Thyroid gland (tissue), 4 donors: ENCODE data around the gene HDGFL2. TPM values are rescaled to one million over a fixed set of nuclear protein-coding genes. Genes with fewer than 3 reads are reported as not detected.

ENCODE experiments used
- DNase-seq, 2 donors: peaks; one replicate each; pipeline ENCODE4 v3.0.0-alpha.2; 2019
- H3K27ac ChIP-seq, 3 donors: fragments of 200-600 bp; sonication (generic); 1 replicate in 2 of 3; 2 replicates in 1 of 3; pipeline ENCODE4 v1.5.1; 2016 to 2019; ENCODE audit warnings: mild to moderate bottlenecking in 1 of 3, moderate library complexity in 1 of 3
- H3K27me3 ChIP-seq: fragments of 200-600 bp; sonication (generic); one replicate; pipeline ENCODE4 v1.5.1; 2019
- H3K36me3 ChIP-seq, 2 donors: fragments of 200-600 bp; sonication (generic); one replicate each; pipeline ENCODE4 v1.5.1; 2016 to 2019
- H3K4me1 ChIP-seq, 2 donors: fragments of 200-600 bp; sonication (generic); one replicate each; pipeline ENCODE4 v1.5.1; 2017 to 2019
- H3K4me3 ChIP-seq, 3 donors: fragments of 200-600 bp; sonication (generic); replicated peaks in 1 of 3; 1 replicate in 2 of 3; 2 replicates in 1 of 3; pipeline ENCODE4 v1.5.1; 2016; ENCODE audit warnings: mild to moderate bottlenecking in 1 of 3
- H3K9me3 ChIP-seq: fragments of 200-600 bp; sonication (generic); one replicate; pipeline ENCODE4 v1.5.1; 2017
- POLR2A ChIP-seq, 2 donors: fragments of 450-650 bp; IDR thresholded peaks; one replicate each; pipeline ENCODE4 v1.6.1; 2017; ENCODE audit warnings: antibody characterized with exemption in 2 of 2, mild to moderate bottlenecking in 2 of 2, moderate library complexity in 1 of 2
- WGBS, 2 donors: methylation state at CpG; one replicate each; pipeline ENCODE4 v1.1.5; 2017; 5-methylcytosine and 5-hydroxymethylcytosine counted together
- intact Hi-C: fragments of 100-400 bp; cut with DNase I; formaldehyde crosslinking; loops from one replicate; pipeline ENCODE4 v1.15.1; 2023
- total RNA-seq, 4 donors: library from RNA; depleted of rRNA; stranded (reverse); fragments of >200 nt; gene quantifications; one replicate each; pipeline ENCODE4 v1.2.3, GENCODE V29; 2016
- TF ChIP-seq, protein P1 (sequence below), 6 experiments: fragments of 200-600 bp in 3 of 6; fragments of 450-650 bp in 3 of 6; sonication (generic) in 3 of 6; IDR thresholded peaks; one replicate each; pipeline ENCODE4 v1.5.1; 2016 to 2019; ENCODE audit warnings: antibody characterized with exemption in 6 of 6, mild to moderate bottlenecking in 2 of 6, inconsistent platforms in 1 of 6, moderate library complexity in 1 of 6

Gene HDGFL2
- total RNA-seq, 4 donors from 2014 or later = 26.5 to 42.3 (median 28.4) TPM

DNA sequence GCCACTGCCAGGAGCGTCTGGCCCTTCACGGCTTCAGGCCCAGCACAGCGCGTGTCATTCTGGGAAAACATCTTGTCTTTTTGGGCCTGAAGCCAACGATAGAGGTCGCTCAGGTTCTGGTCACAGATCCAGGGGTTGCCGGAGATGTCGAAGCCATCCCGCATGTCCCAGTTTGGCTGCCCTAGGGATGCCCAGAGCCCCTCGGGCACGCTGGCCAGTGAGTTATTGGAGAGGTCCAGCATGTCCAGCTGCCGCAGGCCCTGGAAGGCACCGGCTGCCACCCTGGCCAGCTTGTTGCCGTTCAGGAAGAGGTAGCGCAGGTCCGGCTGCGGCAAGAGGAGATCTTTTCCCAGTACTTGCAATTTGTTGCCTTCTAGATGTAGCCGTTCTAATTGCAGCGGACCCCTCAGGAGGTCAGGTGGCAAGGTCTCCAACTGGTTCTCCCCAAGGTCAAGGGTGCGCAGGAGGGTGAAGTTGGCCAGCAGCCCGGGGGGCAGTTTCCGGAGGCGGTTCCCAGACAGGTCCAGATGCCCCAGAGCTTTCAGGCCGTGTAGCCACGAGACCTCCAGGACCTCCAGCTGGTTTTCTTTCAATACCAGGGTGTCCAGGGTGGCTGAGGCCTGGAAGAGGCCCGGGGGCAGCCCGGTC, 66.0 kb downstream of the HDGFL2 start:
- no peaks in the 10 kb centered on the region for H3K27me3 ChIP-seq
- 73 to 78% methylated on average over 17 to 24 of the region's 27 CpGs for WGBS, 2 donors
- intact Hi-C loops = no loop called here
- no peak for DNase-seq
- H3K36me3 ChIP-seq = no peaks in the 10 kb centered on the region
- no peaks in the 10 kb centered on the region for H3K9me3 ChIP-seq
- H3K4me3 ChIP-seq = no peak overlapping the region
- H3K27ac ChIP-seq = no peak overlapping the region
- TF ChIP-seq, protein P1, sequence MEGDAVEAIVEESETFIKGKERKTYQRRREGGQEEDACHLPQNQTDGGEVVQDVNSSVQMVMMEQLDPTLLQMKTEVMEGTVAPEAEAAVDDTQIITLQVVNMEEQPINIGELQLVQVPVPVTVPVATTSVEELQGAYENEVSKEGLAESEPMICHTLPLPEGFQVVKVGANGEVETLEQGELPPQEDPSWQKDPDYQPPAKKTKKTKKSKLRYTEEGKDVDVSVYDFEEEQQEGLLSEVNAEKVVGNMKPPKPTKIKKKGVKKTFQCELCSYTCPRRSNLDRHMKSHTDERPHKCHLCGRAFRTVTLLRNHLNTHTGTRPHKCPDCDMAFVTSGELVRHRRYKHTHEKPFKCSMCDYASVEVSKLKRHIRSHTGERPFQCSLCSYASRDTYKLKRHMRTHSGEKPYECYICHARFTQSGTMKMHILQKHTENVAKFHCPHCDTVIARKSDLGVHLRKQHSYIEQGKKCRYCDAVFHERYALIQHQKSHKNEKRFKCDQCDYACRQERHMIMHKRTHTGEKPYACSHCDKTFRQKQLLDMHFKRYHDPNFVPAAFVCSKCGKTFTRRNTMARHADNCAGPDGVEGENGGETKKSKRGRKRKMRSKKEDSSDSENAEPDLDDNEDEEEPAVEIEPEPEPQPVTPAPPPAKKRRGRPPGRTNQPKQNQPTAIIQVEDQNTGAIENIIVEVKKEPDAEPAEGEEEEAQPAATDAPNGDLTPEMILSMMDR (IDR thresholded peaks at IDR 0.05) = no peak
- TF ChIP-seq POLR2A (IDR thresholded peaks at IDR 0.05) = no peak
- H3K4me1 ChIP-seq = peaks cover 8 to 9% of the 10 kb centered on the region in 2 donors

DNA sequence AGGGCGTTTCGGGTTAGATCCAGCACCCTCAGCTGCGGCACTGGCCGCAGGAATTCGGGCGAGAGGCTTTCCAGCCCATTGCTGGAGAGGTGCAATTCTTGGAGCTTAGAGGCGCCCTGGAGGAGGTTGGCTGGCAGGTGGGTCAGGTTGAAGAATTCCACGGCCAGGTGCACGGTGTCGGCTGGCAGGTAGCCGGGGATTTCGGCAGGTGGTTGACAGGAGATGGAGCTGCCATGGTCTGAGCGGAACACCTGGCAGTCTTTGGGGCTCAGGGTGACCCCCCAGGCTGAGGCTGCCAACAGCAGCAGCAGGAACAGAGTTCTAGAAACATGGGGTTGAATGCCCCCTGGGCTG, 66.5 kb downstream of the HDGFL2 start:
- DNase-seq = no peak
- Histone ChIP-seq H3K4me1 (peaks cover 8 to 9% of the 10 kb centered on the region in 2 donors), H3K4me3 (no peak overlapping the region), H3K36me3 (no peaks in the 10 kb centered on the region), H3K27me3 (no peaks in the 10 kb centered on the region), H3K9me3 (no peaks in the 10 kb centered on the region), H3K27ac (no peak overlapping the region)
- WGBS, 2 donors = 92% methylated on average over 13 of the region's 13 CpGs; no CpG with 5 or more reads in 1 of the 2 donors
- no peak for TF ChIP-seq POLR2A (IDR thresholded peaks at IDR 0.05)
- TF ChIP-seq, protein P1 (IDR thresholded peaks at IDR 0.05) = no peak
- intact Hi-C loops = no loop called here

GRCh38 chr19:4539169-4539692, 67.1 kb downstream of the HDGFL2 start:
- intact Hi-C loops = no loop called here
- Histone ChIP-seq H3K36me3 (no peaks in the 10 kb centered on the region), H3K4me3 (no peak overlapping the region), H3K9me3 (no peaks in the 10 kb centered on the region), H3K27ac (no peak overlapping the region), H3K27me3 (no peaks in the 10 kb centered on the region), H3K4me1 (peaks cover 8 to 9% of the 10 kb centered on the region in 2 donors)
- 81 to 88% methylated on average over 3 of the region's 3 CpGs for WGBS, 2 donors
- TF ChIP-seq POLR2A (IDR thresholded peaks at IDR 0.05) = no peak
- TF ChIP-seq, protein P1 (IDR thresholded peaks at IDR 0.05) = no peak
- DNase-seq = no peak

DNA sequence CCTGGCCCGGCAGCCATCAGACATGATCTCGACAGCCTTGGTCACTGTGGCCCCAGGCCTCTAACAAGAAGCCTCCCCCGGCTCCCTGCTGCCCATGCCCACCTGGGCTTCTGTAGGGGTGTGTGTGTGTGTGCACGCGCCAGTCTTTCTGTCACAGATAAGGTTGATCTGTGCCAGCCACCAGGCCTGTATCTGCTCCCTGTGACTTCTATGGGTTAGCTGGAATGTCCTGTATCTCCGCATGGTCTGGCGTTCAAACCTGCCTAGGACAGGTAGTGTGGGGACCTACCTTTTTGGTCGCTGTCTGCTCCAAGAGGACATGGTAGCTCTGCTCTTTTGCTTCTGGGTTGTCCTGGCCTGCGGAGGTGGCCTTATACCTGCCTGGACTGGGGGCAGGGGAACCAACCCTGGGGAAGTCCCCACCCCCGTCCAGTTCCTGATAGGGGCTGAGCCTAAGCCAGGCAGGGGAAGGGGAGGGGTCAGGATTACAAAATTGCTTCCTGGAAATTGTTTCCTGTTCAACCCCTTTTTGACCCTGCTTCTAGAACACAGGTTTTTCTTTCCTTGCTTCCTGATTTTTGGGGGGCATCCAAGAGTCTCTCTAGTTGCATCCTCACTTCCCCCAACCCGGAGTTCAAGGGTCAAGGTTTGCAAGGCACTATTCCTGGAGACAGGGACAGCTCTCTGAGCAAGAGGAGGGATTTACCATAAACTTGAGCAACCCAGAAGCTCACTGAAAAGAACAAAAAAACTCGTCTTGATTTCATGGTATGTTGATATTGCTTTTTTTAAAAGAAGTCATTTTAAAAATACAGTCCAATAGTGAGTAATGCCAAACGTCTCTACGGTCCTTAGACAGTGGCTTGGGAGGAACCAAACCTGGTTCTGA, 67.8 kb downstream of the HDGFL2 start, which contains the start of gene LRG1:
Gene LRG1, minus strand, starts transcription at position 344 of the 889 bp plus-strand sequence. Its CDS starts 23 bp downstream, at position 321.
- no peak within 1 kb of the TSS for H3K27ac ChIP-seq
- no peaks in the 10 kb centered on the region for H3K27me3 ChIP-seq
- no peak within 1 kb of the TSS for H3K4me3 ChIP-seq
- 47 to 62% methylated on average over 9 to 12 of the region's 14 CpGs for WGBS, 2 donors
- TF ChIP-seq, protein P1 (IDR thresholded peaks at IDR 0.05) = no peak
- no peak for TF ChIP-seq POLR2A (IDR thresholded peaks at IDR 0.05)
- peak; percentile 9 to 16 for DNase-seq
- H3K36me3 ChIP-seq = no peaks in the 10 kb centered on the region
- intact Hi-C loops = no loop called here
- H3K4me1 ChIP-seq = peaks cover 8 to 9% of the 10 kb centered on the region in 2 donors
- H3K9me3 ChIP-seq = no peaks in the 10 kb centered on the region
